Colon (tissue), 2 donors: Measurements from ENCODE around the gene ALDH7A1.

Source experiments
- FAIRE-seq: peaks from 2 replicates; lab custom pipeline; 2012; peaks lifted over from hg19 to GRCh38; lab: Jason Lieb, UNC
- donor health status: control.
- donor health status: control.

ALDH7A1 gene

DNA sequence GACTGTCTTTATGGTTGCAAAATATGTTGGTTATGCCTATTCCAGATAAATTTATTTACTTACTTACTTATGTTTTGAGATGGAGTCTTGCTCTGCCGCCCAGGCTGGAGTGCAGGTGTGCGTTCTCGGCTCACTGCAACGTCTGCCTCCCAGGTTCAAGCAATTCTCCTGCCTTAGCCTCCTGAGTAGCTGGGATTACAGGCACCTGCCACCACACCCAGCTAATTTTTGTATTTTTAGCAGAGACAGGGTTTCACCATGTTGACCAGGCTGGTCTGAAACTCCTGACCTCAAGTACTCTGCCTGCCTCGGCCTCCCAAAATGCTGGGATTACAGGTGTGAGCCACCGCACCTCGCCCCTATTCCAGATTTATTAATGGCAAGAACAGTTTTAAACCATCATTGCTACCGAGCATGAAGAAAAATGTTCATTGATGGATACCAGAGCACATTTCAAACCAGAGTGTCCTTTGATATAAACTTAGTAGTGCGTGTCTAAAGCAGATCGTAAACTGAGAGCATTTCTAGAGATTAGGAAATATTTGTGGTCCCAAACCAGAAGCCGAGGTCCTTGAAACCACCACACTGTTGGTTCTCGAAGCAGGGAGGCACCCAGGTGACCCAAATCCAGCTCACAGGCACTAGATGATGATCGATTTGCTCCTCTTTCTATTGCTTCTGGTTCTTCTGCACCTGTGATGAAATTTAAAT lies 86.6 kb downstream of the ALDH7A1 start:
- no peak for FAIRE-seq

GRCh38 chr5:126506079-126506478 lies 88.9 kb downstream of the ALDH7A1 start:
- FAIRE-seq: no peak

- no peak for FAIRE-seq
Measured at GRCh38 chr5:126503602-126504104, 91.4 kb downstream of the ALDH7A1 start.

GRCh38 chr5:126501448-126501847 lies 93.6 kb downstream of the ALDH7A1 start:
- no peak for FAIRE-seq

DNA sequence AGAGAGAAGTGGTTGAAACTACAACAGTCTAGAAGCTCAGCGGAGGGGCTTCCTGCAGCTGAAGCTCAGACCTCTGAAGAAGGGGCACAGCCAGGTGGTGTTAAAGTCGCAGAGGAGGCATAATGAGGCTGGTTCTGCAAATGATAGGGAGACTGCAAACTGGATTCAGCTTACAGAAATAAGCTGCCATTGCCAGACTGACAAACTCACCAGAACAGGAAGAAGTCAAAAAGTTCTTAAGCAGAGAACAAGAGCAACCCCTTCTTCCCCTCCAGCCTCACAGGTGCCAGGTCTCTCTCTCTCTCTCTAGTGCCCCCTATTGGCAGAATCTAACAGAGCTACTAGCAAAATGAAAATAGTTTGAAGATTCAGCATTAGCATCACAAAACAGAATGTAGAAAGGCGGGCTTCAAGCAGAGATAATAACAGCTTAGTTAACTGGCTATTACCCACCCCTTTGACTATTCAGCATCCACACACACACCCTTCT lies 95.1 kb downstream of the ALDH7A1 start:
- FAIRE-seq: no peak

DNA sequence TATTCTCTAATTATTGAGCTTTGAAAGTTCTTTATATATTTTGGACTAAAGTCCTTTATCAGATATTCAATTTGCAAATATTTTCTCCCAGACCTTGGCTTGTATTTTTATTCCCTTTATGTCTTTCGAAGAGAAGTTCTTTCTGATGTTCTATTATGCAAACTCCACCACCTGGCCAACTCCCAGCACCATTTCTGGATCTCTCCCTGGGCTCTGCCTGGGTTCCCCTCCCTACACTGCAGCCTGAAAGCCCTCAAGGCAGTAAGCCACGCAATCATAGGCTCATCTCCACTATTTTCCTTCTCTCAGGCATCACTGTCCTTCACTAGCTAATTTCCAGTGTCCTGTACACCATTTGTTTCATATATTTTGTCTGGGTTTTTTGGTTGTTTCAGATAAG lies 95.7 kb downstream of the ALDH7A1 start:
- FAIRE-seq: no peak

- no peak for FAIRE-seq
Measured at GRCh38 chr5:126497506-126497905, 97.5 kb downstream of the ALDH7A1 start.

- FAIRE-seq: no peak
Measured at GRCh38 chr5:126494393-126494792, 100.6 kb downstream of the ALDH7A1 start.

GRCh38 chr5:126492939-126493338 lies 102.1 kb downstream of the ALDH7A1 start:
- no peak for FAIRE-seq

- no peak for FAIRE-seq
Measured at GRCh38 chr5:126490167-126490940, 104.7 kb downstream of the ALDH7A1 start.

GRCh38 chr5:126488443-126489065 lies 106.5 kb downstream of the ALDH7A1 start:
- FAIRE-seq: no peak

DNA sequence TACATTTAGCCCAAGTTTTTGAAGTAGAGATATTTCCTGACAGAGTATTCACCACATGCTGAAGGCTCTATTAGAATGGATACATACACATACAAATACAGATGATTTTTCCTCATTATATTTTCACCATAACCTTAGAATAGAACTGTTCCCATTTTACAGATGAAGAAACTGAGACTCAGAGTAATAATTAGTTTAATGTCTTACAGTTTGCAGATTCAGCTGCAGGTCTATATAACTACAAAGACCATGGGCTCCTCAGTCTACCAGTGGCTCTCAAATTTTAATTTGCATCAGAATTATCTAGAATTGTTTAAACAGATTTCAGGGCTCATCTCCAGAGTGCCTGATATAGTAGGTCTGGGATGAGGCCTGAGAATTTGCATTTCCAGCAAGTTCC lies 107.4 kb downstream of the ALDH7A1 start:
- FAIRE-seq: no peak

DNA sequence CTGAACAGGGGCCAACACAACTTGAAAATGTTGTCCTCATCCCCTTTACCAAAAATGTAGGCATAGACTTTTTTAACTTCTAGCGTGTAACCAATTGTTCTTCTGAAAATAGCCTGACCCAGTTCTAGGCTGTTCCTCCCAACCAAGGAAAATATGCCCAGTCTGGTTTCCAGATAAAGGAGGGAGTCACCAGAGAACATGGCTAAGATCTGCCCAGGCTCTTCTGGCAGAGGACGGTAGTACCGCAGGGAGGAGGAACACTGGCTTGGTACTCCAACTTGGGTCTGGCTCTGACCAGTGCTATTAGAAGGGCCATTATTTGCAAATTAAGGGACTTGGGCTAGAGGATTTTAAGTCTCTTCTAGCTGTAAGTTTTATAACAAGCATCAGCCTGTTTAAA lies 108.7 kb downstream of the ALDH7A1 start:
- no peak for FAIRE-seq

GRCh38 chr5:126484253-126484652 lies 110.8 kb downstream of the ALDH7A1 start:
- FAIRE-seq: no peak

GRCh38 chr5:126483156-126483555 lies 111.9 kb downstream of the ALDH7A1 start:
- no peak for FAIRE-seq

DNA sequence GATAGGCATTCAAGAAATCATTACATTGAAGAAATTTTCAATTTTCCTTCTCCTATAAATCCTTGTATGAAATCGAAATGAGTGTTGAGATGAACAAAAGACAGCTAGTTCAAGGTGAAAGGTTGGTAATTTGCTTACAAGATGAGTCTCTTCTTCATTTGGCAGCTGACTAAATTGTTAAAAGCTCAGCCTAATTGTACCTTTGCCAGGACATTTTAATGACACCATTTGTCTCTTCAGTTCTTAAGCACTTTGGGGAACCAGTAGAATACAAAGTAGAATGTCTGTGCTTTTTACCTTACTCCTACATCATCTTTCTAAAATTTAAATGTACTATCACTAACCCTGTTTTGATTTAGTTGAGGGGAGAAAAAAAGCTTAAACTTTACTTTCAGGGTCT lies 112.4 kb downstream of the ALDH7A1 start:
- no peak for FAIRE-seq

- no peak for FAIRE-seq
Measured at GRCh38 chr5:126481243-126481642, 113.8 kb downstream of the ALDH7A1 start.
